OCI-LY3 (cell line): ENCODE measurements around the gene ARHGAP4.

Experiments
- H2AFZ ChIP-seq: fragments of 200-600, 300-600 bp; shearing (Covaris generic); 2 replicates; pipeline ENCODE4 v1.6.0; 2014; ENCODE audit warnings: antibody characterized with exemption, low read depth, low read length
- H3K27ac ChIP-seq: fragments of 200-600, 300-600 bp; sonication (generic); 2 replicates; pipeline ENCODE4 v1.5.1; 2014; ENCODE audit warnings: mild to moderate bottlenecking, low read length, moderate library complexity, mixed read lengths
- H3K27me3 ChIP-seq: fragments of 200-600, 300-600 bp; sonication (generic); 2 replicates; pipeline ENCODE4 v1.6.1; 2014; ENCODE audit warnings: low read depth, low read length, mixed read lengths
- H3K36me3 ChIP-seq: fragments of 200-600, 300-600 bp; sonication (generic); replicated peaks from 2 replicates; pipeline ENCODE3; 2014; ENCODE audit warnings: low read depth, low read length, mixed read lengths
- H3K4me1 ChIP-seq: fragments of 300-600, 200-600 bp; sonication (generic); 2 replicates; pipeline ENCODE4 v1.6.1; 2014; ENCODE audit warnings: low read length, mixed read lengths
- H3K4me2 ChIP-seq: fragments of 200-600, 300-600 bp; sonication (generic); 2 replicates; pipeline ENCODE4 v1.6.1; 2014; ENCODE audit warnings: low read length, mixed read lengths
- H3K4me3 ChIP-seq: fragments of 300-600, 200-600 bp; sonication (generic); 2 replicates; pipeline ENCODE4 v1.5.1; 2014; ENCODE audit warnings: antibody characterized with exemption, mild to moderate bottlenecking, low read length, moderate library complexity
- H3K79me2 ChIP-seq: fragments of 300-600, 200-600 bp; shearing (Covaris generic); 2 replicates; pipeline ENCODE4 v1.6.1; 2014; ENCODE audit warnings: mild to moderate bottlenecking, low read length, mixed read lengths
- H3K9ac ChIP-seq: fragments of 300-600, 200-600 bp; shearing (Covaris generic); 2 replicates; pipeline ENCODE4 v1.6.0; 2014; ENCODE audit warnings: mild to moderate bottlenecking, low read length, moderate library complexity
- H3K9me3 ChIP-seq: fragments of 200-600, 300-600 bp; shearing (Covaris generic); 2 replicates; pipeline ENCODE4 v1.6.1; 2014; ENCODE audit warnings: low read length, mixed read lengths; ENCODE audit not compliant: insufficient read depth
- H4K20me1 ChIP-seq: fragments of 200-600, 300-600 bp; sonication (generic); 2 replicates; pipeline ENCODE4 v1.6.1; 2016; ENCODE audit warnings: low read length, mixed read lengths; ENCODE audit not compliant: insufficient read depth
- CTCF ChIP-seq: fragments of 200-600, 300-600 bp; sonication (generic); IDR thresholded peaks from 2 replicates; pipeline ENCODE4 v1.5.1; 2014; ENCODE audit warnings: antibody characterized with exemption, low read length, low read depth
- EZH2phosphoT487 ChIP-seq: fragments of 200-600 bp; shearing (Covaris generic); IDR thresholded peaks from 2 replicates; pipeline ENCODE4 v1.6.1; 2018; ENCODE audit warnings: antibody characterized with exemption, mixed run types, low read depth

The ARHGAP4 gene

GRCh38 chrX:153925739-153926551, at the start of gene ARHGAP4:
TSS of gene ARHGAP4 (minus strand) at chrX:153926264. CDS start at chrX:153926202, 62 bp downstream.
- Histone ChIP-seq H2AFZ (no peak within 1 kb of the TSS), H3K79me2 (peaks cover 62% of the 10 kb centered on the region), H3K9me3 (no peaks in the 10 kb centered on the region), H4K20me1 (peaks cover 27% of the 10 kb centered on the region), H3K36me3 (peaks cover 32% of the 10 kb centered on the region), H3K4me1 (peaks cover 33% of the 10 kb centered on the region), H3K27ac (peak within 1 kb of the TSS; percentile 100), H3K4me3 (peak within 1 kb of the TSS; percentile 100), H3K27me3 (no peaks in the 10 kb centered on the region), H3K9ac (peak within 1 kb of the TSS; percentile 100), H3K4me2 (peak within 1 kb of the TSS; percentile 100)
- no peak for TF ChIP-seq EZH2phosphoT487
- TF ChIP-seq CTCF, result no peak

GRCh38 chrX:153974726-153975286, 48.7 kb upstream of the ARHGAP4 start:
- Histone ChIP-seq H3K4me1 (peaks cover 12% of the 10 kb centered on the region), H3K9me3 (no peaks in the 10 kb centered on the region), H4K20me1 (peaks cover 1% of the 10 kb centered on the region; the same call in 1 of the 2 replicates), H2AFZ (no peak overlapping the region), H3K79me2 (peaks cover 32% of the 10 kb centered on the region), H3K4me2 (no peak overlapping the region), H3K4me3 (no peak overlapping the region), H3K27me3 (no peaks in the 10 kb centered on the region), H3K36me3 (no peaks in the 10 kb centered on the region), H3K27ac (no peak overlapping the region), H3K9ac (no peak overlapping the region)
- TF ChIP-seq CTCF (no peak), EZH2phosphoT487 (no peak)

GRCh38 chrX:153974003-153974725, 48.1 kb upstream of the ARHGAP4 start:
- TF ChIP-seq CTCF, result no peak
- Histone ChIP-seq H3K9ac (peak overlapping the region; percentile 100; the same call in 1 of the 2 replicates), H3K27me3 (no peaks in the 10 kb centered on the region), H2AFZ (no peak overlapping the region), H3K9me3 (no peaks in the 10 kb centered on the region), H3K36me3 (peaks cover 6% of the 10 kb centered on the region), H3K4me2 (peak overlapping the region; percentile 90), H3K4me3 (peak overlapping the region; percentile 97; the same call in 1 of the 2 replicates), H3K4me1 (peaks cover 15% of the 10 kb centered on the region), H3K27ac (peak overlapping the region; percentile 98; the same call in 1 of the 2 replicates), H3K79me2 (peaks cover 39% of the 10 kb centered on the region), H4K20me1 (peaks cover 8% of the 10 kb centered on the region)
